Measurements from ENCODE around the gene EDN1. TPM values are rescaled to one million over a fixed set of nuclear protein-coding genes. Genes with fewer than 3 reads are reported as not detected.

Gene EDN1
- total and polyA plus RNA-seq, 10 of the 15 experiments (the other 5 are each of a cell fraction or from before 2014, with no cell fraction given) = 2.0 to 6.6 (median 3.1) TPM

- TF ChIP-seq TCF3 (IDR thresholded peaks at IDR 0.05; ENCODE audit: borderline replicate concordance, insufficient read depth, low read depth, low read length) (no peak), ZNF207 (IDR thresholded peaks at IDR 0.05; ENCODE audit: borderline replicate concordance) (no peak), ZZZ3 (IDR thresholded peaks at IDR 0.05; ENCODE audit: control insufficient read depth, insufficient read length, low read depth) (no peak), E2F8 (IDR thresholded peaks at IDR 0.05; ENCODE audit: low read depth, partially characterized antibody) (no peak), ZBTB11 (CRISPR knock-in tag; IDR thresholded peaks at IDR 0.05) (no peak), EP300 (IDR thresholded peaks at IDR 0.05; ENCODE audit: borderline replicate concordance in 1 of 2, control insufficient read depth in 1 of 2, low read depth in 2 of 2, low read length in 2 of 2) (no peak)
Measured at GRCh38 chr6:12335717-12336116, 45.6 kb downstream of the EDN1 start (continued).
